Measurements from ENCODE around the gene OR2T11. TPM values are rescaled to one million over a fixed set of nuclear protein-coding genes. Genes with fewer than 3 reads are reported as not detected.
"Not testable (repeated sequence)": the region's sequence is repeated elsewhere in the genome, so short reads cannot be mapped to it uniquely, and the experiment has no call there.

OR2T11 gene
- total and polyA plus RNA-seq, 2 donors (not counting 3 experiments of a cell fraction or from before 2014, with no cell fraction given) = not detected

DNA sequence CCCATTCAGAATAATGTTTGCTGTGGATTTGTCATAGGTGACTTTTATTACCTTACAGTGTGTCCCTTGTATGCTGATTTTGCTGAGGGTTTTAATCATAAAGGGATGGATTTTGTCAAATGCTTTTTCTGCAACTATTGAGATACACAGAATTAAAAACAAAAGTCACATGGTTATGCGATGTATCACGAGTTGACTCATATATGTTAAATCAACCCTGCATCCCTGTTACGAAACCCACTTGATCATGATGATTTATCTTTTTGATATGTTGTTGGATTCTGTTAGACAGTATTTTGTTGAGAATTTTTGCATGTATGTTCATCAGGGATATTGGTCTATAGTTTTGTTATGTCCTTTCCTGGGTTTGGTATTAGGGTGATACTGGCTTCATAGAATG is 49.6 kb downstream of the OR2T11 start:
- POLR2A ChIA-PET = no interaction called here

DNA sequence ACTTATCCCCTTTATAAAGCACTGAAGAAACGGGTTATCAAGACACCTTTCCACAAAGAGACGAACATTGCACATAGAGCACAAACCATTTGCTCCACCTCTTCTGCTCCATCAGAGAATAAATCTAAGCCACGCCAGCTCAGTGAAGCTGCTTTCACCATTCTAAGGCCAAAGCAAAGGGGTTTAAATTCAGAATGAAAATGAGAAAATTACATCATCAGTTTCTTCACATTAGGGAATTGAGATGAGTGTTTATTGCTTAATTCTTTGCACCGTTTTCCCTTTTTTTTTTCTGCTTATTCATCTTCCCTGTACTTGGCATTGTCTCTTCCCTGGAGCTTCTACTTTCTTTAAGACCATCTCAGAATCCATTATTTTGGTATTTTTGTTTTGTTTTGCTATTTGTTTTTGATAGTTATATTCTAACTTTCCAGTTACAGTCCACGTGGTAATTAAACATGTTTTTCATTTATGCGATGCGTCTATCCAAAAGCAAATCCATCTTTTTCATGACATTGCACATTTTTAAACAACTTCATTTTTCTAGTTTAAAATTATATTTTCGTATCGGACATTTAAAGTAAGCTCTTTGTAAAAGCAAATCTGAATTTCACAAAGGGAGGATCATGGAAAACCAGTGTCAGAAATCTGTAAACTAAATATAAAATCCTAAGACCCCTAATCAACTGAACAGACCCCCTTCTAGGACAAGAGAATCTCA is 58.5 kb downstream of the OR2T11 start:
- POLR2A ChIA-PET = no interaction called here
- H3K4me3 ChIP-seq (replicated peaks in 1 of 3; ENCODE audit: insufficient read depth in 1 of 3, low read depth in 1 of 3, low read length in 3 of 3) = no peak overlapping the region
- TF ChIP-seq GATA2 (IDR thresholded peaks at IDR 0.05; ENCODE audit: insufficient read depth, insufficient read length, low read depth, low read length) = no peak
- TF ChIP-seq JUN (IDR thresholded peaks at IDR 0.05; ENCODE audit: borderline replicate concordance, insufficient read depth, insufficient read length, low read depth) = no peak
- no peak for TF ChIP-seq POLR2AphosphoS5 (IDR thresholded peaks at IDR 0.05; ENCODE audit: insufficient read depth, low read depth, low read length)
- TF ChIP-seq, protein P1, sequence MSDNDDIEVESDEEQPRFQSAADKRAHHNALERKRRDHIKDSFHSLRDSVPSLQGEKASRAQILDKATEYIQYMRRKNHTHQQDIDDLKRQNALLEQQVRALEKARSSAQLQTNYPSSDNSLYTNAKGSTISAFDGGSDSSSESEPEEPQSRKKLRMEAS (IDR thresholded peaks at IDR 0.05; ENCODE audit: insufficient read depth, insufficient read length) = no peak
- TF ChIP-seq EZH2 (IDR thresholded peaks at IDR 0.05; ENCODE audit: borderline replicate concordance, low read depth, low read length, severe bottlenecking) = no peak
- TF ChIP-seq FOS (IDR thresholded peaks at IDR 0.05; ENCODE audit: borderline replicate concordance, insufficient read depth, low read length) = no peak
- TF ChIP-seq MYC (IDR thresholded peaks at IDR 0.05; ENCODE audit: low read depth, low read length) = no peak
- no peak for TF ChIP-seq POLR2A (IDR thresholded peaks at IDR 0.05; ENCODE audit: low read depth, low read length)
- FAIRE-seq = no peak
- no peak overlapping the region for H3K27ac ChIP-seq (ENCODE audit: insufficient read depth, low read depth, low read length)
- no peaks in the 10 kb centered on the region for H3K79me2 ChIP-seq (ENCODE audit: control insufficient read depth, insufficient read depth, low read length)
- no peaks in the 10 kb centered on the region for H3K9me1 ChIP-seq (replicated peaks; ENCODE audit: control insufficient read depth, extremely low read depth, insufficient read depth, low read length)
- intact Hi-C loops (cut with micrococcal nuclease) (no loop called here), dilution Hi-C loops (cut with MboI; ENCODE audit: extremely low pct_ligation_motif_present, low sequenced_read_pairs) (no loop called here)
- H3K27me3 ChIP-seq (ENCODE audit: control insufficient read depth in 2 of 2, insufficient read depth in 2 of 2, low read length in 2 of 2) = no peaks in the 10 kb centered on the region
- CTCF ChIA-PET = no interaction called here
- H4K20me1 ChIP-seq (replicated peaks; ENCODE audit: control insufficient read depth, extremely low read depth, insufficient read depth, low read length) = no peaks in the 10 kb centered on the region
- H2AFZ ChIP-seq (ENCODE audit: low read depth, low read length) = no peak overlapping the region
- no peak overlapping the region for H3K9ac ChIP-seq (replicated peaks; ENCODE audit: extremely low read depth, insufficient read depth, low read length)
- H3K4me1 ChIP-seq (ENCODE audit: control insufficient read depth, extremely low read depth, insufficient read depth, low read length) = no peaks in the 10 kb centered on the region
- no peak for DNase-seq (ENCODE audit: low read depth, low spot score)
- no peaks in the 10 kb centered on the region for H3K36me3 ChIP-seq (ENCODE audit: control insufficient read depth in 2 of 2, extremely low read depth in 1 of 2, insufficient read depth in 2 of 2, low read length in 2 of 2)
- H3K9me3 ChIP-seq (replicated peaks; ENCODE audit: control insufficient read depth, insufficient read depth, low read length) = no peaks in the 10 kb centered on the region
- no peak overlapping the region for H3K4me2 ChIP-seq (ENCODE audit: insufficient read depth, low read length)
- no TSS peak for BruUV-seq (replicated peaks)

More for the DNA sequence above, 49.6 kb downstream of the OR2T11 start:
- Histone ChIP-seq H3K4me2 (ENCODE audit: insufficient read depth, low read length) (no peak overlapping the region), H2AFZ (ENCODE audit: low read depth, low read length) (no peak overlapping the region), H3K9me3 (replicated peaks; ENCODE audit: control insufficient read depth, insufficient read depth, low read length) (no peaks in the 10 kb centered on the region), H3K9ac (replicated peaks; ENCODE audit: extremely low read depth, insufficient read depth, low read length) (no peak overlapping the region), H3K36me3 (ENCODE audit: control insufficient read depth in 2 of 2, extremely low read depth in 1 of 2, insufficient read depth in 2 of 2, low read length in 2 of 2) (no peaks in the 10 kb centered on the region), H3K79me2 (ENCODE audit: control insufficient read depth, insufficient read depth, low read length) (no peaks in the 10 kb centered on the region), H4K20me1 (replicated peaks; ENCODE audit: control insufficient read depth, extremely low read depth, insufficient read depth, low read length) (no peaks in the 10 kb centered on the region), H3K4me1 (ENCODE audit: control insufficient read depth, extremely low read depth, insufficient read depth, low read length) (no peaks in the 10 kb centered on the region), H3K27ac (ENCODE audit: insufficient read depth, low read depth, low read length) (no peak overlapping the region), H3K9me1 (replicated peaks; ENCODE audit: control insufficient read depth, extremely low read depth, insufficient read depth, low read length) (no peaks in the 10 kb centered on the region), H3K27me3 (ENCODE audit: control insufficient read depth in 2 of 2, insufficient read depth in 2 of 2, low read length in 2 of 2) (no peaks in the 10 kb centered on the region), H3K4me3 (replicated peaks in 1 of 3; ENCODE audit: insufficient read depth in 1 of 3, low read depth in 1 of 3, low read length in 3 of 3) (no peak overlapping the region)
- no peak for FAIRE-seq
- no TSS peak for BruUV-seq (replicated peaks)
- no peak for TF ChIP-seq JUN (IDR thresholded peaks at IDR 0.05; ENCODE audit: borderline replicate concordance, insufficient read depth, insufficient read length, low read depth)
- no peak for TF ChIP-seq POLR2AphosphoS5 (IDR thresholded peaks at IDR 0.05; ENCODE audit: insufficient read depth, low read depth, low read length)
- no peak for TF ChIP-seq EZH2 (IDR thresholded peaks at IDR 0.05; ENCODE audit: borderline replicate concordance, low read depth, low read length, severe bottlenecking)
- no peak for TF ChIP-seq GATA2 (IDR thresholded peaks at IDR 0.05; ENCODE audit: insufficient read depth, insufficient read length, low read depth, low read length)
- TF ChIP-seq MYC (IDR thresholded peaks at IDR 0.05; ENCODE audit: low read depth, low read length) = no peak
- DNase-seq (ENCODE audit: low read depth, low spot score) = no peak
- intact Hi-C loops (cut with micrococcal nuclease) (no loop called here), dilution Hi-C loops (cut with MboI; ENCODE audit: extremely low pct_ligation_motif_present, low sequenced_read_pairs) (no loop called here)
- CTCF ChIA-PET = no interaction called here

DNA sequence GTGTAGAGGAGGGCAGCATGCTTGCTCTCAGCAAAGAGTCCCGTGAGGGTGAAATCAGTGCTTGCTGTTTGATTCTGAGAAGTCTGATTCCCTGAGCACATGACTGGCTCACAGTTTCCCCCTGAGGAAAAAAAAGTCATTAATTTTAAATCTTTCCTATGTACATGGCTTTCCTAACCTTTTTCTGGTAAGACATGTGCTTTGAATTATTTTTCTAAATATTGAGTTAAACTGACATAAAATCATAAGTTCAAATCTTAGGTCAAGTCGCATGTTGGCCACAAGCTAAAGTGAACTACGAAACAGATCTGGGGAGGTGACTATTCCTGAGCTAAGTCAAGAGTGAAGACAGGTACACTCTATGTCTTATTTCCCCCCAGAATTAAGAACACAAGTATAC is 60.2 kb downstream of the OR2T11 start, which contains the start of gene OR2T34:
OR2T34 (minus strand) TSS at position 101 of the 400 bp plus-strand sequence; CDS start at position 101, 0 bp downstream.
- H3K4me3 ChIP-seq (replicated peaks in 1 of 3; ENCODE audit: insufficient read depth in 1 of 3, low read depth in 1 of 3, low read length in 3 of 3); FAIRE-seq; dilution Hi-C loops (cut with MboI; ENCODE audit: extremely low pct_ligation_motif_present, low sequenced_read_pairs); intact Hi-C loops (cut with micrococcal nuclease); H3K4me1 ChIP-seq (ENCODE audit: control insufficient read depth, extremely low read depth, insufficient read depth, low read length); H4K20me1 ChIP-seq (replicated peaks; ENCODE audit: control insufficient read depth, extremely low read depth, insufficient read depth, low read length); H2AFZ ChIP-seq (ENCODE audit: low read depth, low read length); POLR2A ChIA-PET; H3K9me3 ChIP-seq (replicated peaks; ENCODE audit: control insufficient read depth, insufficient read depth, low read length); CTCF ChIA-PET; H3K27me3 ChIP-seq (ENCODE audit: control insufficient read depth in 2 of 2, insufficient read depth in 2 of 2, low read length in 2 of 2); BruUV-seq (replicated peaks); H3K9me1 ChIP-seq (replicated peaks; ENCODE audit: control insufficient read depth, extremely low read depth, insufficient read depth, low read length); H3K79me2 ChIP-seq (ENCODE audit: control insufficient read depth, insufficient read depth, low read length); H3K4me2 ChIP-seq (ENCODE audit: insufficient read depth, low read length); DNase-seq (ENCODE audit: low read depth, low spot score); H3K36me3 ChIP-seq (ENCODE audit: control insufficient read depth in 2 of 2, extremely low read depth in 1 of 2, insufficient read depth in 2 of 2, low read length in 2 of 2); H3K27ac ChIP-seq (ENCODE audit: insufficient read depth, low read depth, low read length); H3K9ac ChIP-seq (replicated peaks; ENCODE audit: extremely low read depth, insufficient read depth, low read length): not testable (repeated sequence)

All from endothelial cell of umbilical vein (primary cell).